Stimulated activated naive B cell treated with anti-CD40 and anti-IgM and Interleukin-4, amounts not matched to agents 10 μg/mL and 1 μg/mL and 100 μg/mL, for 72 hours (primary cell): ENCODE data around the gene ABCA4.

Experiments
- ATAC-seq, 2 donors: fragments of 150-1000 bp; cut with Tn5 transposase; replicated peaks; 2 replicates each; pipeline ENCODE4 v1.10.0; 2021; ENCODE audit warnings: moderate library complexity in 1 of 2
- DNase-seq: peaks from one replicate; pipeline ENCODE4 v3.0.0; 2021
- H3K27ac Mint-ChIP-seq: one replicate; pipeline ENCODE4 v1.8.0; 2022; ENCODE audit warnings: mild to moderate bottlenecking, mixed read lengths
- H3K27me3 Mint-ChIP-seq, 2 donors: one replicate each; pipeline ENCODE4 v1.8.0; 2022; ENCODE audit warnings: mixed read lengths in 2 of 2
- H3K36me3 Mint-ChIP-seq, 2 donors: one replicate each; pipeline ENCODE4 v1.8.0; 2022; ENCODE audit warnings: mixed read lengths in 2 of 2, mild to moderate bottlenecking in 1 of 2
- H3K4me1 Mint-ChIP-seq, 2 donors: one replicate each; pipeline ENCODE4 v1.8.0; 2022; ENCODE audit warnings: mixed read lengths in 2 of 2, mild to moderate bottlenecking in 1 of 2
- H3K4me3 Mint-ChIP-seq, 2 donors: one replicate each; pipeline ENCODE4 v1.8.0; 2022; ENCODE audit warnings: mild to moderate bottlenecking in 2 of 2, mixed read lengths in 2 of 2, moderate library complexity in 1 of 2
- H3K9me3 Mint-ChIP-seq, 2 donors: one replicate each; pipeline ENCODE4 v1.8.0; 2022; ENCODE audit warnings: mixed read lengths in 2 of 2, mild to moderate bottlenecking in 1 of 2

Gene ABCA4

DNA sequence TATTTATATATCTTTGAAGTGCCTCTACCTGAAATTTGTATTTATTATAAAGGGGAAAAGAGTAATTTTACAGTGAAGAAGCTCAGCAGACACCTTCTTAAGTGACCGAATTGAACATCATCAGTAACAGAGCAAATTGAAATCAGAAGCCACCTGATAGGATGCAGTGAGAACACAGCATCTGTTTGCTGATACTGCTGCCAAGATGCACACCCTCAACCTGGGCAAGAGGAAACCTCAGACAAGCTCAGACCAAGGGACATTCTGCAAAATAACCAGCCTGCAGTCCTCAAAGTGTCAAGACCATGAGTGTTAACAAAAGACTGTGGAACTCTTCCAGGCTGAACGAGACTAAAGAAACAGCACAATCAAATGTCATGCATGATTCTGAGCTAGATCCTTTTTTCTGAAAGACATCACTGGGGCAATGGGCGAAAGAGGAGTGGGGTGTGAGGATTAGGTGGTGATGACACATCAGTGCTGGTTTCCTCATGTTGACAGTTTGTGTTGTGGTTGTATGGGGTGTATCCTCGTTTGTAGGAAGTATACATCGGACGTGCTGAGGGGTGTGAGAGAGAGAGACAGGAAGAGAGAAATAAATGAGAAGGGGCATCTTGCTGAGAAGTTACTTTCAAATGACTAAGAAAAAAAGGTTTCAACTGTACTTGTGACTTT, 103.7 kb downstream of the ABCA4 start:
- H3K27ac Mint-ChIP-seq, result no peak overlapping the region
- peaks cover 0 to 2% of the 10 kb centered on the region in 2 donors for H3K4me1 Mint-ChIP-seq
- H3K36me3 Mint-ChIP-seq, result no peaks in the 10 kb centered on the region
- H3K9me3 Mint-ChIP-seq, result no peaks in the 10 kb centered on the region
- DNase-seq, result no peak
- ATAC-seq, result no peak
- no peak overlapping the region for H3K4me3 Mint-ChIP-seq
- H3K27me3 Mint-ChIP-seq, result peaks cover 10 to 21% of the 10 kb centered on the region in 2 donors

DNA sequence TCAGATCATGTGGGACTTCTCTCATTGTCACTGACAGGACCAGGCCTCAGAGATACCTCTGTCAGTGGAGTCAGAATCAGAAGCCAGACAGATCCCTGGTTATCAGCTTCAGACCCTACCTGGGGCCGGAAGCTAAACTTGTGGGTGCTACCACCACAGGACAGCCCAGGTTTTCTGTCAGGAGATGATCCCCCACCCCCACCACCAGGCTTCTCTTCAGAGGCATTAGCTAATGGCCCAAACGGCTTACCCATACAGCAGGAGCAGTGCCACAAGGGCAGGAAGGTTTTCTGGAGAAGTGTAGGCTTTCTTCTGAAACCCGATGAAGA, 105.5 kb downstream of the ABCA4 start:
- Mint-ChIP-seq H3K9me3 (no peaks in the 10 kb centered on the region), H3K36me3 (no peaks in the 10 kb centered on the region), H3K4me1 (peaks cover 0 to 2% of the 10 kb centered on the region in 2 donors), H3K27me3 (peaks cover 6 to 23% of the 10 kb centered on the region in 2 donors), H3K27ac (no peak overlapping the region), H3K4me3 (no peak overlapping the region)
- no peak for ATAC-seq
- DNase-seq, result no peak

DNA sequence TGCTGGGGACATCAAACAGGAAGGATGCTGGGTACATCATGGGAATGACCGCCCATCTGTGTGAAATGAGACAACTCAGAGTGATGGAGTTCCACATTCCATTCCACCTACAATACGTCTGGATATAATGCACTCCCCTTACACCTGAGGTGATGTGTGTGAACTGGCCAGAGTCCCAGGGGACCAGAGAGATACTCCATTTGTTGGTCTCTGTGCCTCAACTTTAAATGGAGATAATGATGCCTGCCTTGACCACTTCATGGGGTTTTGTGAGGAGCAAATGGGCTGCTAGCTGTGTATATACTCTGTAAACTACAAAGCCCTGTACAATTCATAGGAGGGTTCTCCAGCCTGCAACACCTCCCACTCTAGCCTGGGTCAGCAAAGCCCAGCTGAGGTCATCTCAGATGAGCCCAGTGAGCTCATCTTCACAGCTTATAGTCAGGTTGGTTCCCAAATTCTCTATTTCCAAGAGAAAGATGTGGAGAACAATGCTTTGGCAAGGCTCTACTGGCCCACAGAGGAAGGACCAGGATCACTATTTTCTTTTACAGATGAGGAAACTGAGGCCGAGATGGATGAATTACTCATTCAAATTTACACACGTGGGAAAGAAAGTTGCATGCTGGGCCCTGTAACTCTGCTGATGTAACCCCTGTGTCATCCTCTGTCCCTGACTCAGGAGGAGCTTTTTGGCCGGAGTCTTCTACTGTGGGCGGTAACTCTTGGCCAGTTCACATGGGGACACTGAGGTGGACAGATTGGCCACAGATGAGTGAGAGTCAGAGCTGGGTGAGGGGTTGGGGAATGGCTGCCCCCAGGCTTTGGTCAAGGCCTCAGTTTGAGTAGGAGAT, 106.1 kb downstream of the ABCA4 start:
- ATAC-seq, result no peak
- H3K27ac Mint-ChIP-seq, result no peak overlapping the region
- no peaks in the 10 kb centered on the region for H3K36me3 Mint-ChIP-seq
- no peak overlapping the region for H3K4me3 Mint-ChIP-seq
- no peak for DNase-seq
- H3K9me3 Mint-ChIP-seq, result no peaks in the 10 kb centered on the region
- H3K4me1 Mint-ChIP-seq, result peaks cover 0 to 2% of the 10 kb centered on the region in 2 donors
- peaks cover 6 to 23% of the 10 kb centered on the region in 2 donors for H3K27me3 Mint-ChIP-seq

DNA sequence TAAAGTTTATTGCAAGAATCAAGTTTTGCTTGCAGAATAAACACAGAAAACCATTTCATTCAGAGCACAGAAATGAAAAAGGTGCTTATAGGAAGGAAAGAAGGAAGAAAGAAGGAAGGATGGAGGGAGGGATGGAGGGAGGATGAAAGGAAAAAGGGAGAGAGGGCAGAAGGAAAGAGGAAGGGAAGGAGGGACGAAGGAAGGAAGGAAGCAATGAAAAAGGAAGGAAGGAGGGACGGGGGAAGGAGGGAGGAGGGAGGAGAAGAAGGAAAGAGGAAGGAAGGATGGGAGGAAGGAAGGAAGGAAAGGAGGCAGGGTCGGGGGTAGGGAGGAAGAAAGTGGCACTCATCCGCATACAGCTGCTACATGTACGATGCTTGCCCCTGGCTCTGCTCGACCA, 106.9 kb downstream of the ABCA4 start:
- Mint-ChIP-seq H3K36me3 (no peaks in the 10 kb centered on the region), H3K27me3 (peaks cover 6 to 23% of the 10 kb centered on the region in 2 donors), H3K27ac (no peak overlapping the region), H3K4me1 (peaks cover 0 to 2% of the 10 kb centered on the region in 2 donors), H3K4me3 (no peak overlapping the region), H3K9me3 (no peaks in the 10 kb centered on the region)
- DNase-seq (no peak), ATAC-seq (no peak)

DNA sequence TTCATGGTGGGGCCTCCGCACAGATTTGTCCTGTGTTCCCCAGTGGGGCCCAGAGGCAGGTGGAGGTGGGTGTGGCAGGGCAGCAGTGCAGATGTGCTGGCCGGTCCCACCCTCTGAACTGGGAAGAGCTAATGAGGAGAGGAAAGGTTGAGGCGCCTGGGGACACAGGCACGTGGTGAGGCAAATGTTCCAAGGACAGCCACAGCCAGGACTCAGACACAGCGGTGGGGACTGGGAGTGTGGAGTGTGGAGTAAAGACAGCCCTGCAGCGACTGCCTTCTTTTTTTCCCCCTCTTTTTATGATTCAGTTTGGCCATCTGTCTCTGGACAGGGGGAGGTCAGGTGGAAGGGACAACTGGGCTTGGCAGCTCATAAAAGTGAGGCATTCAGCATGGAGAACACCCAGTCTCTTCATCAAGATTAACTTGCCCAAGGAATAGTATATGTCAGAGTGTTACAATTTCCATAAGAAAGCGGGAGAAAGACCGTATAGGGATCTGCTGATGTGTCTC, 107.5 kb downstream of the ABCA4 start:
- no peaks in the 10 kb centered on the region for H3K9me3 Mint-ChIP-seq
- H3K27me3 Mint-ChIP-seq, result peaks cover 6 to 23% of the 10 kb centered on the region in 2 donors
- ATAC-seq (no peak), DNase-seq (no peak)
- H3K36me3 Mint-ChIP-seq, result no peaks in the 10 kb centered on the region
- no peak overlapping the region for H3K4me3 Mint-ChIP-seq
- H3K27ac Mint-ChIP-seq, result no peak overlapping the region
- H3K4me1 Mint-ChIP-seq, result peaks cover 0 to 2% of the 10 kb centered on the region in 2 donors

DNA sequence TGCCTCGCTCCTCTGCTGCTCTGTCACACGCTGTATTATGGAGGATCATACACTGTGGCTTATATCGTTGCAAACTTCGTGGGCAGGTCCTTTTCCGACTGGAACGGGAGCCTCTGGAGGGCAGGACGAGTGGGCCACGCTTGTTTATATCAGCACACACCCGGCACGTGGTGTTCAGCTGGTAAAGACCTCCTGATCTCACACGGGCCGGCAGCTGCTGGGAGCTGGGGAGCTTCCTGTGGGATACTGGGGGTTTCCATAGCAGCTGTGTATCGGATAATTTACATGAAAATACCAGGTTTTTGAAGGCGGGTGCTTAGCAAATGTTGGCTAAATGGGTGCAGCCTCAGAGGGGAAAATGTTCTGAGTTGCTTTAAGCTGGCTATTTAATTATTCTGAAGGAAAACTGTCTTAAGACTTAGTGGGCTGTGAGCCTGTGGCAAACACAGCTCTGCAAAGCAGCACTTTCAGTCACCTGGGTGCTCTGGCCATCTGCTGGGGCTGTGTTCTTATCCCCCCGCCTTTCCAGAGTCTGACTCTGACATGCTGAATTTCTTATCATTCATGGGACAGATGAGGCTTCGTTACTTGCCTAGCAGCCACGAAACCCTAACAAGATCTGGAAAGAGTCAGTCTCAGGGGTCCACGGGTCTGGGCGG, 108.1 kb downstream of the ABCA4 start:
- H3K27me3 Mint-ChIP-seq, result peaks cover 6 to 28% of the 10 kb centered on the region in 2 donors
- no peak for ATAC-seq
- H3K9me3 Mint-ChIP-seq, result no peaks in the 10 kb centered on the region
- no peak for DNase-seq
- no peak overlapping the region for H3K27ac Mint-ChIP-seq
- H3K36me3 Mint-ChIP-seq, result no peaks in the 10 kb centered on the region
- H3K4me1 Mint-ChIP-seq, result peaks cover 0 to 2% of the 10 kb centered on the region in 2 donors
- no peak overlapping the region for H3K4me3 Mint-ChIP-seq

DNA sequence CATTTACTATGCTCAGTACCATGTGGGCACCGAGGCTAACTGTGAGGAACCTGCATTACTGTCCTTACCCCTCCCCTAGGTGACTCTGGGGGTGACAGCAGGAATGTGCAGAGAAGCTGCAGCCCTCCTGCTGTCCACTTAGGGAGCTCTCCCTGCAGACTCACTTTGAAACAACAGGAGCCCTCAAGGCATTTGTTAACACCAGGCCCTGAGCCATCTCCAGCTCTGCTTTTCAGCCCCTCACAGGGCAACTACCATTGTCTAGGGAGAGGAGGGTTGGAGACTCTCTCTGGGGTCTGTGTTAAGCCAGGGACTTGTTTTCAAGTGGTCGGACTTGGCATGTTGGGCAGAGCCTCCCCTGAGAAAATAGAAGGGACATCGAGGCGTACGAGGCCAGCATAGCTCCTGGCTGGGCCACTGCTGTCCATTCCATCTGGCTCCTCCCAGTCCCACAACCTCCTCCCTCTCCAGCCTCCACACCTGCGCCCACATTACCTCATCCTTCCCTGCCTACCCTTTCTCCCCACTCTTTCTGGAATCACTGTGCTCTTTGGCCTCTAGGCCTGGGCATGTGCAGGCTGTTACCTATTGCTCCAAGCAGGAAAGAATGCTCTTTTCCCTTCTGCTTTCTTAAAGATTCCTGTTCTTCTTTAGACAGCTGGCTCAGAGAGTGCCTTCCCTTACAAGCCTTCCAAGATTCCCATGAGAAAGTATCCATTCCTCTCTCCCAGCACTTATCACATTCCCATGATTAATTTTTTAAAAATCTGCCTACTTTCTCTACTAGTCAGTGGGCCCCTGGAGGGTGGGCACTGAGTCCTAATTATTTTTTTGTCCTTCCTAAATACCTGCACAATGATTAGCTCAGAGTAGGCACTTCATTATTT, 109.0 kb downstream of the ABCA4 start:
- Mint-ChIP-seq H3K9me3 (no peaks in the 10 kb centered on the region), H3K4me3 (no peak overlapping the region), H3K36me3 (no peaks in the 10 kb centered on the region), H3K27ac (no peak overlapping the region), H3K27me3 (peaks cover 6 to 28% of the 10 kb centered on the region in 2 donors), H3K4me1 (no peaks in the 10 kb centered on the region)
- ATAC-seq, result no peak
- DNase-seq, result no peak

DNA sequence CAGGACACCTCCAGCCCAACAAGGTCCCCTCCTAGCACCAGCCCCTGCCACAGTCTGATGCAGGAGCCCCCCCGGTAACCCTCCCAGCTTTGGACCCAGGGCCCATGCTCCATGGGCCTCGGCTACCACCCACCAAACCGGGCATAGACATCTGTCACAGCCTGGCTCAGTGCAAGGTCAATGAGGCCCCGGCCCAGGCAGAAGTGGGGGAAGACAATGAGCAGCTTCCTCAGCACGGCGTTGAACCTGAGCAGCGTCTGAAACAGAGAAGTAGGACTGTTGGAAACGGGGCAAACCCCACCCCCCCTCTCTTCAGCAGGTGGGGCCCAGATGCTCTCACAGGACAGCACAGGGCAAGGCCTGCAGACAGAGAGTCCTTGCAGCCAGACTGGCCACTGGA, 109.8 kb downstream of the ABCA4 start:
- no peaks in the 10 kb centered on the region for H3K36me3 Mint-ChIP-seq
- peaks cover 6 to 23% of the 10 kb centered on the region in 2 donors for H3K27me3 Mint-ChIP-seq
- DNase-seq (no peak), ATAC-seq (no peak)
- H3K9me3 Mint-ChIP-seq, result no peaks in the 10 kb centered on the region
- no peak overlapping the region for H3K27ac Mint-ChIP-seq
- no peak overlapping the region for H3K4me3 Mint-ChIP-seq
- no peaks in the 10 kb centered on the region for H3K4me1 Mint-ChIP-seq

DNA sequence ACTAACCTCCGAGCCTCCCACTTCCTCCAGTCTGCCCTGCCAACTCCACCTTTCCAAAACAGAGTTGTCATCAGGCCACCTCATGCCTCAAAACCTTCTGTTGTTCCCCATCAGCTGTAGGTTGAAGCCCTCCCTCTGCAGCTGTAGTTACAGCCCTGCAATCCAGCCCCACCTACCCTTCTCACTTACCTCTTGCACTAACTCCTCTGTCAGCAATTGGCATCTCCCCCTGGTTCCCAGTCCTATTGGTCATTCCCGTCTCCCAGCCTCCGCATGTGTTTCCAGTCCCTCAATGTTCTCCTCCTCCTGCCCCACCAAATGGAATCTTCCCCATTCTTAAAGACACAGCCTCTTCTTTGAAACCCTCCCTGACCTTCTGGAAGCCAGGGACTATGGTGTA, 111.6 kb downstream of the ABCA4 start:
- Mint-ChIP-seq H3K4me3 (no peak overlapping the region), H3K4me1 (no peaks in the 10 kb centered on the region), H3K9me3 (no peaks in the 10 kb centered on the region), H3K27ac (no peak overlapping the region), H3K36me3 (no peaks in the 10 kb centered on the region), H3K27me3 (peaks cover 6 to 19% of the 10 kb centered on the region in 2 donors)
- ATAC-seq (no peak), DNase-seq (no peak)

DNA sequence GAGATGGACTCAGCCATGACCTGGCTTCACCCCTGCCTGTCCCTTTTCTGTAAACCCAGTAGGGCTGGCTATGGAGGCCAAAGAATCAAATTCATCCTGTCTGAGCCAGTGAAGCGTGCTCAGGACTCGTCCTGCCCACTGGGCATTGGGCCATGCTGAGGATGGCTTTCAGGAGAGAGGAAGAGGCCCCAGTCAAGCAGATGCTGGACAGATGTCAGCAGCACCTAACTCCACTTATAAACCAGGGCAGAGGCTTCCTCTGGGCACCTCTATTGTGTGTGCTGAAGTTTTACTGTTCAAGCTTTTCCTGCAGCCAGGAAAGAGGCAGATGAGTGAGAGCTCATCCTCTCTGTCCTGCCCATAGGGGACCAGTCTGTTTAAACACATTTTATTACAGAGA, 114.3 kb downstream of the ABCA4 start:
- no peak overlapping the region for H3K27ac Mint-ChIP-seq
- H3K27me3 Mint-ChIP-seq, result peaks cover 13 to 17% of the 10 kb centered on the region in 2 donors
- DNase-seq (no peak), ATAC-seq (no peak)
- no peaks in the 10 kb centered on the region for H3K36me3 Mint-ChIP-seq
- H3K9me3 Mint-ChIP-seq, result no peaks in the 10 kb centered on the region
- H3K4me1 Mint-ChIP-seq, result no peaks in the 10 kb centered on the region
- H3K4me3 Mint-ChIP-seq, result no peak overlapping the region

DNA sequence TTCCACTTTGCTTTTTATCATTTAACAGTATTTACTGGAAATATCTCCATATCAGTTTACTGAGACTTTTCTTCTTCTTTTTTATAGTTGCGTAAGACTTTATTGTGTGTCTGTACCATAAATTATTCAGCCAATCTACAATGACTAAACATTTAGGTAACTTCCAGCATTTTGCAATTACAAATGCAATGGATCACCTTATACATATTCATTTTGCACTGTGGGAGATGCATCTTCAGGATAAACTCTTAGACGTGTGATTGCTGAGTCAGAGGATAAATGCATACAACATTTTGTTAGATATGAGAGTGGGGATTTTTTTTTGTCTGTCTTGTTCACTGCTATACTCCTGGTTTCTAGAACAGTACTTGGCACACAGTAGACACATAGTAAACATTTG, 116.0 kb downstream of the ABCA4 start:
- Mint-ChIP-seq H3K36me3 (no peaks in the 10 kb centered on the region), H3K27ac (no peak overlapping the region), H3K4me3 (no peak overlapping the region), H3K4me1 (no peaks in the 10 kb centered on the region), H3K9me3 (no peaks in the 10 kb centered on the region), H3K27me3 (peaks cover 14 to 18% of the 10 kb centered on the region in 2 donors)
- no peak for ATAC-seq
- no peak for DNase-seq

DNA sequence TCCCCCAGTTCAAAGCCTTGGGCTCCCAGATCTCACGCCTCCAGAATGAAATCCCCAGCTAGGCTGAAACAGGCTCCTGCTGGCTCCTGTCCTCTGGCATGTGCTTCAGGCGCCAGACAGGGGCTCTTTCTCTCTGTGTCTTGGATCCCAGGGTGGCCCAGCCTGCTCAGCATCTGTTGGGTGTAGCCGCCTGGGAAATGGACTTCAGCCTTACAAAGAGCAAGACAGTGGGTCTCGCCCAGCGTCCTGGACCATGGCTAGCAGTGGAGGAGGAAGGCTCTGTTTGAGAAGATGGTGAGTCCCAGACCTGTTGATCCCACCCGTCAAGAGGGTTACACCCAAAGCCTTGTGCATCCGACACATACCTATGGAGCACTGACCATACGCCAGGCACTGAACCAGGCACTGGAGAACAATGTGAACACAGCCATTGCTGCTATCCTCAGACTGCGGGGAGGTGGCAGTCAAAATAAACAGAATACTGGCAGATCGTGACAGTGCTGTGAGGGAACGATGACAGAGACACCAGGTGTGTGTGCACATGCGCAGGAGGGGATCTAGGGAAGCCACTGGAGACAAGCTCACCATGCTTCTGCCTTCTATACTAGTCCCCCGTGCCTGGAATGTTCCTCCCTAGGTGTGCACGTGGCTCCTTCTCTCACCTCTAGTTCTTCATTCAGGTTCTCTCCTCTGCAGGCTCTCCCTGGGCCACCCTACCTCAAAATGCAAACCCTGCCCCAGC, 118.7 kb downstream of the ABCA4 start:
- Mint-ChIP-seq H3K27me3 (peaks cover 13 to 14% of the 10 kb centered on the region in 2 donors), H3K4me3 (no peak overlapping the region), H3K36me3 (no peaks in the 10 kb centered on the region), H3K27ac (no peak overlapping the region), H3K9me3 (no peaks in the 10 kb centered on the region), H3K4me1 (no peaks in the 10 kb centered on the region)
- DNase-seq (no peak), ATAC-seq (no peak)

DNA sequence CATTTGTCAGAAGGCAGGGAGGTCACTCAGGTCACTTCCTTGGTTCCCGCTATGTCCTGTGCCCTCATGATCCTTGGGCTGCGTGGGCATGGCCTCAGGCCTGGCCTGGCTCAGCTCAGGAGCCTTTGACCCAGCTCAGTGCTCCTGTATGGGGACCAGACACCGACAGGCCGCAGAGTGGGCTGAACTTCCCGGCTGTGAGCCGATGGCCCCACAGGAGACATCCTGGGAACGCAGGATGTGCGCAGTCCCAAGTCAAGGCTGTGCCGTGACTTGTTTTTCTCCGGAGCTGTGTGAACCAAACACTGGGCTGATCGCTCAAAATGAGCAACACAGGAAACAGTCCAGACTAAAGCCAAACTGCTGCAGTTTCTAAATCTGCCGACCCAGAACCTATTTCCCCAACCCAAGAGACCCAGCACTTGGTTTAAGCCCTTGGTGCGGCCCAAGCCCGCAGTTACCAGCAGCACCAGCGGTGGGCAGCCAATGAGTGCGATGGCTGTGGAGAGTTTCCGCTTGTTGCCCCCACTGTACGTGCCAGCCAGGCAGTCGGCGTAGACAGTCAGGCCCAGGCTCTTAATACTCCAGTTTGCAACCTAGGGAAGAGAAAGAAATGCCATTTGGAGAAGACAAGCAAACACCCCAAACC, 119.4 kb downstream of the ABCA4 start:
- H3K27ac Mint-ChIP-seq, result no peak overlapping the region
- H3K36me3 Mint-ChIP-seq, result no peaks in the 10 kb centered on the region
- H3K9me3 Mint-ChIP-seq, result no peaks in the 10 kb centered on the region
- ATAC-seq (no peak), DNase-seq (no peak)
- H3K27me3 Mint-ChIP-seq, result peaks cover 13 to 14% of the 10 kb centered on the region in 2 donors
- no peak overlapping the region for H3K4me3 Mint-ChIP-seq
- H3K4me1 Mint-ChIP-seq, result no peaks in the 10 kb centered on the region
